GM19238 (cell line): ENCODE data around the gene ARMH1.

Experiments
- DNase-seq: peaks from one replicate; pipeline ENCODE4 v3.0.0; 2011; ENCODE audit warnings: low spot score; ENCODE audit not compliant: insufficient read length

The ARMH1 gene

GRCh38 chr1:44674113-44675000, at the start of gene ARMH1, which contains the start of gene TMEM53:
Gene ARMH1, plus strand, starts transcription at chr1:44674714. Its CDS starts 14,984 bp downstream, at chr1:44689698.
Gene TMEM53, minus strand, starts transcription at chr1:44674481. Its CDS starts 90 bp downstream, at chr1:44674391.
- DNase-seq: peak; percentile 91

- no peak for DNase-seq
Measured at GRCh38 chr1:44625348-44625747, 49.2 kb upstream of the ARMH1 start.

- DNase-seq: no peak
Measured at GRCh38 chr1:44628962-44629756, 45.4 kb upstream of the ARMH1 start.

- no peak for DNase-seq
Measured at GRCh38 chr1:44630116-44630515, 44.4 kb upstream of the ARMH1 start.

GRCh38 chr1:44631333-44631646, 43.2 kb upstream of the ARMH1 start:
- peak; percentile 23 for DNase-seq

- peak; percentile 98 for DNase-seq
Measured at GRCh38 chr1:44631647-44632539, 42.6 kb upstream of the ARMH1 start.

GRCh38 chr1:44632598-44632997, 41.9 kb upstream of the ARMH1 start:
- DNase-seq: no peak

- no peak for DNase-seq
Measured at GRCh38 chr1:44634606-44635189, 39.8 kb upstream of the ARMH1 start.

GRCh38 chr1:44635439-44635838, 39.1 kb upstream of the ARMH1 start:
- DNase-seq: no peak

- DNase-seq: no peak
Measured at GRCh38 chr1:44636083-44636687, 38.3 kb upstream of the ARMH1 start.

- no peak for DNase-seq
Measured at GRCh38 chr1:44636688-44637598, 37.6 kb upstream of the ARMH1 start.

- no peak for DNase-seq
Measured at GRCh38 chr1:44637702-44638411, 36.7 kb upstream of the ARMH1 start.

- no peak for DNase-seq
Measured at GRCh38 chr1:44640200-44640853, 34.2 kb upstream of the ARMH1 start.

- no peak for DNase-seq
Measured at GRCh38 chr1:44641126-44642102, 33.1 kb upstream of the ARMH1 start.

- no peak for DNase-seq
Measured at GRCh38 chr1:44642255-44642654, 32.3 kb upstream of the ARMH1 start.

- DNase-seq: no peak
Measured at GRCh38 chr1:44642925-44643324, 31.6 kb upstream of the ARMH1 start.

- no peak for DNase-seq
Measured at GRCh38 chr1:44643721-44644334, 30.7 kb upstream of the ARMH1 start.
